ENCODE results near the gene CLEC2L. TPM values are rescaled to one million over a fixed set of nuclear protein-coding genes. Genes with fewer than 3 reads are reported as not detected.

CLEC2L gene
- total and polyA plus RNA-seq, 4 donors: 0.05 TPM; not detected in 3

- TF ChIP-seq ZBTB33 (IDR thresholded peaks at IDR 0.05) (no peak), EGR1 (IDR thresholded peaks at IDR 0.05; ENCODE audit: low read depth in 2 of 2) (no peak), SP1 (IDR thresholded peaks at IDR 0.05) (no peak), GABPA (IDR thresholded peaks at IDR 0.05 in 1 of 2, conservative IDR thresholded peaks at IDR 0.05 in 1 of 2) (no peak), JUND (IDR thresholded peaks at IDR 0.05) (no peak), TAF1 (conservative IDR thresholded peaks at IDR 0.05) (no peak), FOXA2 (IDR thresholded peaks at IDR 0.05) (no peak)
- TF ChIP-seq, protein P1, sequence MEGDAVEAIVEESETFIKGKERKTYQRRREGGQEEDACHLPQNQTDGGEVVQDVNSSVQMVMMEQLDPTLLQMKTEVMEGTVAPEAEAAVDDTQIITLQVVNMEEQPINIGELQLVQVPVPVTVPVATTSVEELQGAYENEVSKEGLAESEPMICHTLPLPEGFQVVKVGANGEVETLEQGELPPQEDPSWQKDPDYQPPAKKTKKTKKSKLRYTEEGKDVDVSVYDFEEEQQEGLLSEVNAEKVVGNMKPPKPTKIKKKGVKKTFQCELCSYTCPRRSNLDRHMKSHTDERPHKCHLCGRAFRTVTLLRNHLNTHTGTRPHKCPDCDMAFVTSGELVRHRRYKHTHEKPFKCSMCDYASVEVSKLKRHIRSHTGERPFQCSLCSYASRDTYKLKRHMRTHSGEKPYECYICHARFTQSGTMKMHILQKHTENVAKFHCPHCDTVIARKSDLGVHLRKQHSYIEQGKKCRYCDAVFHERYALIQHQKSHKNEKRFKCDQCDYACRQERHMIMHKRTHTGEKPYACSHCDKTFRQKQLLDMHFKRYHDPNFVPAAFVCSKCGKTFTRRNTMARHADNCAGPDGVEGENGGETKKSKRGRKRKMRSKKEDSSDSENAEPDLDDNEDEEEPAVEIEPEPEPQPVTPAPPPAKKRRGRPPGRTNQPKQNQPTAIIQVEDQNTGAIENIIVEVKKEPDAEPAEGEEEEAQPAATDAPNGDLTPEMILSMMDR (IDR thresholded peaks at IDR 0.05; ENCODE audit: low read depth, low read length, missing input control): no peak
Measured at GRCh38 chr7:139583826-139584553, 60.5 kb downstream of the CLEC2L start (continued).

- Histone ChIP-seq H3K4me1 (ENCODE audit: control insufficient read depth in 4 of 4, insufficient read depth in 4 of 4, low read length in 3 of 4) (no peaks in the 10 kb centered on the region), H3K27ac (ENCODE audit: low read depth in 1 of 2, low read length in 2 of 2) (no peak overlapping the region), H3K4me3 (ENCODE audit: low read depth in 1 of 3, low read length in 3 of 3) (no peak overlapping the region), H3K36me3 (ENCODE audit: control insufficient read depth in 4 of 4, insufficient read depth in 3 of 4, low read depth in 1 of 4, low read length in 3 of 4) (peaks cover 29 to 83% (median 57%) of the 10 kb centered on the region in 4 donors), H3K9me3 (ENCODE audit: control insufficient read depth in 4 of 4, low read length in 3 of 4) (no peaks in the 10 kb centered on the region), H3K27me3 (ENCODE audit: control insufficient read depth in 4 of 4, insufficient read depth in 4 of 4, low read length in 3 of 4) (no peaks in the 10 kb centered on the region), H3K9ac (ENCODE audit: low read depth in 1 of 2, low read length in 2 of 2) (no peak overlapping the region)
- TF ChIP-seq HNF4A (conservative IDR thresholded peaks at IDR 0.05) (no peak), RAD21 (IDR thresholded peaks at IDR 0.05) (no peak), MAX (IDR thresholded peaks at IDR 0.05) (no peak), GABPA (IDR thresholded peaks at IDR 0.05 in 1 of 2, conservative IDR thresholded peaks at IDR 0.05 in 1 of 2) (no peak), RXRA (IDR thresholded peaks at IDR 0.05) (no peak), EGR1 (IDR thresholded peaks at IDR 0.05; ENCODE audit: low read depth in 2 of 2) (no peak)
- DNase-seq (ENCODE audit: low spot score): no peak
- WGBS: 95% methylated on average over 5 of the region's 5 CpGs
Measured at GRCh38 chr7:139585042-139585441, 61.6 kb downstream of the CLEC2L start.

- DNase-seq (ENCODE audit: low spot score): no peak
- H3K36me3 ChIP-seq (ENCODE audit: control insufficient read depth in 4 of 4, insufficient read depth in 3 of 4, low read depth in 1 of 4, low read length in 3 of 4): peaks cover 22 to 82% (median 60%) of the 10 kb centered on the region in 4 donors
- H3K9ac ChIP-seq (ENCODE audit: low read depth in 1 of 2, low read length in 2 of 2): no peak overlapping the region
- H3K4me3 ChIP-seq (ENCODE audit: low read depth in 1 of 3, low read length in 3 of 3): no peak overlapping the region
- 96% methylated on average over 3 of the region's 3 CpGs for WGBS
- H3K4me1 ChIP-seq (ENCODE audit: control insufficient read depth in 4 of 4, insufficient read depth in 4 of 4, low read length in 3 of 4): no peaks in the 10 kb centered on the region
- no peaks in the 10 kb centered on the region for H3K9me3 ChIP-seq (ENCODE audit: control insufficient read depth in 4 of 4, low read length in 3 of 4)
- H3K27ac ChIP-seq (ENCODE audit: low read depth in 1 of 2, low read length in 2 of 2): no peak overlapping the region
- no peaks in the 10 kb centered on the region for H3K27me3 ChIP-seq (ENCODE audit: control insufficient read depth in 4 of 4, insufficient read depth in 4 of 4, low read length in 3 of 4)
- no peak for TF ChIP-seq JUND (IDR thresholded peaks at IDR 0.05)
- TF ChIP-seq REST (IDR thresholded peaks at IDR 0.05): no peak
- no peak for TF ChIP-seq HNF4G (IDR thresholded peaks at IDR 0.05)
- no peak for TF ChIP-seq RXRA (IDR thresholded peaks at IDR 0.05)
- TF ChIP-seq FOXA1 (IDR thresholded peaks at IDR 0.05): no peak
- TF ChIP-seq SP1 (IDR thresholded peaks at IDR 0.05): no peak
- TF ChIP-seq TAF1 (conservative IDR thresholded peaks at IDR 0.05): no peak
- TF ChIP-seq, protein P1 (IDR thresholded peaks at IDR 0.05; ENCODE audit: low read depth, low read length, missing input control): no peak
- TF ChIP-seq FOXA2 (IDR thresholded peaks at IDR 0.05): no peak
- no peak for TF ChIP-seq ATF3 (IDR thresholded peaks at IDR 0.05)
- TF ChIP-seq GABPA (IDR thresholded peaks at IDR 0.05 in 1 of 2, conservative IDR thresholded peaks at IDR 0.05 in 1 of 2): no peak
- no peak for TF ChIP-seq ZBTB33 (IDR thresholded peaks at IDR 0.05)
Measured at GRCh38 chr7:139586286-139586685, 62.8 kb downstream of the CLEC2L start.

All from liver (tissue), 9 donors.